ENCODE data around the gene ASB17.
"Not testable (repeated sequence)": the region's sequence is repeated elsewhere in the genome, so short reads cannot be mapped to it uniquely, and the experiment has no call there.

DNA sequence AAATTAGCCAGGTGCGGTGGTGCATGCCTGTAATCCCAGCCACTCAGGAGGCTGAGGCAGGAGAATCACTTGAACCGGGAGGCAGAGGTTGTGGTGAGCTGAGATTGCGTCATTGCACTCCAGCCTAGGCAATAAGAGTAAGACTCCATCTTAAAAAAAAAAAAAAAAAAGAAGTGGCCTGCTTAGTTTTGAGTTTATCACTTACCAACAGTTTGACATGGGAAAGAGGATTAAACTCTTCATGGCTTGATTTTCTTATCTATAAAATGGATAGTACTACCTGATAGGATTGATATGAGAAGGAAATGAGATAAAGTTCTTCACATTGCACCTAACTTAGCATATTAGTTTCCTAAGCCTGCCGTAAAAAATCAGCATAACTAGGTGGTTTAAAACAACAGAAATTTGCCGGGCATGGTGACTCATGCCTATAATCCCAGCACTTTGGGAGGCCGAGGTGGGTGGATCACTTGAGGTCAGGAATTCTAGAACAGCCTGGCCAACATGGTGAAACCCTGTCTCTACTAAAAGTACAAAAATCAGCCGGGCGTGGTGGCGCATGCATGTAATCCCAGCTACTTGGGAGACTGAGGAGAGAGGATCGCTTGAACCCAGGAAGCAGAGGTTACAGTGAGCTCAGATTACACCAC lies 32.0 kb upstream of the ASB17 start:
- TF ChIP-seq, protein P1, sequence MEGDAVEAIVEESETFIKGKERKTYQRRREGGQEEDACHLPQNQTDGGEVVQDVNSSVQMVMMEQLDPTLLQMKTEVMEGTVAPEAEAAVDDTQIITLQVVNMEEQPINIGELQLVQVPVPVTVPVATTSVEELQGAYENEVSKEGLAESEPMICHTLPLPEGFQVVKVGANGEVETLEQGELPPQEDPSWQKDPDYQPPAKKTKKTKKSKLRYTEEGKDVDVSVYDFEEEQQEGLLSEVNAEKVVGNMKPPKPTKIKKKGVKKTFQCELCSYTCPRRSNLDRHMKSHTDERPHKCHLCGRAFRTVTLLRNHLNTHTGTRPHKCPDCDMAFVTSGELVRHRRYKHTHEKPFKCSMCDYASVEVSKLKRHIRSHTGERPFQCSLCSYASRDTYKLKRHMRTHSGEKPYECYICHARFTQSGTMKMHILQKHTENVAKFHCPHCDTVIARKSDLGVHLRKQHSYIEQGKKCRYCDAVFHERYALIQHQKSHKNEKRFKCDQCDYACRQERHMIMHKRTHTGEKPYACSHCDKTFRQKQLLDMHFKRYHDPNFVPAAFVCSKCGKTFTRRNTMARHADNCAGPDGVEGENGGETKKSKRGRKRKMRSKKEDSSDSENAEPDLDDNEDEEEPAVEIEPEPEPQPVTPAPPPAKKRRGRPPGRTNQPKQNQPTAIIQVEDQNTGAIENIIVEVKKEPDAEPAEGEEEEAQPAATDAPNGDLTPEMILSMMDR (conservative IDR thresholded peaks at IDR 0.05; ENCODE audit: low read length): not testable (repeated sequence)
- not testable (repeated sequence) for TF ChIP-seq EZH2phosphoT487 (IDR thresholded peaks at IDR 0.05; ENCODE audit: borderline replicate concordance)

Measured in Loucy (cell line).